ENCODE data around the gene TUBD1.

DNA sequence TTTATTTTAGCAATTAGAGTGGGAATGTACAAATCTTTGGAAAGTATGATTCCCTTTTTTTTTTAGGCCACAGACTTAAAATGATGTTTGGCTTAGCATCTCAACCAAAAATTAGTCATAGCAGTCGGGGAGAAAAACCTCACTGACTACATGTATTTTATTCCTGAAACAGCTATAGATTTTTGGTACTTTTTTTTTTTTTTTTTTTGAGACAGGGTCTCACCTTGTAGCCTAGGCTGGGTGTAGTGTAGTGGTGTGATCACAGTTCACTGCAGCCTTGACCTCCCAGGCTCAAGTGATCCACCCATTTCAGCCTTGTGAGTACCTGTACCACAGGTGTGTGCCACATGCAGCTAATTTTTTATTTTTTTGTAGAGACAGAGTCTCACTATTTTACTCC is 48.4 kb upstream of the TUBD1 start:
- TF ChIP-seq POLR2A (IDR thresholded peaks at IDR 0.05), result no peak
- TF ChIP-seq CTCF (IDR thresholded peaks at IDR 0.05), result no peak
